Measurements from ENCODE around the gene OTOS. TPM values are rescaled to one million over a fixed set of nuclear protein-coding genes. Genes with fewer than 3 reads are reported as not detected.

Gene OTOS
- total RNA-seq, 2 donors from 2014 or later = not detected

GRCh38 chr2:240140920-240141319, 462 bp upstream of the OTOS start:
- no peak overlapping the region for H3K4me3 ChIP-seq

GRCh38 chr2:240139666-240140393, 628 bp downstream of the OTOS start:
- TF ChIP-seq CTCF (IDR thresholded peaks at IDR 0.05) = no peak
- no peak for TF ChIP-seq POLR2AphosphoS5 (IDR thresholded peaks at IDR 0.05)
- no peak for TF ChIP-seq POLR2A (IDR thresholded peaks at IDR 0.05)
- H3K27me3 ChIP-seq (replicated peaks; ENCODE audit: insufficient read depth) = no peaks in the 10 kb centered on the region
- H3K36me3 ChIP-seq = no peaks in the 10 kb centered on the region
- no peak overlapping the region for H3K4me3 ChIP-seq
- peaks cover 6% of the 10 kb centered on the region for H3K4me1 ChIP-seq (replicated peaks)
- intact Hi-C loops (cut with DNase I) = loop anchor here (5.0 kb wide), 1 partner anchor 1103 kb away; no protein-coding TSS in a partner anchor
- H3K9me3 ChIP-seq = no peaks in the 10 kb centered on the region
- DNase-seq (ENCODE audit: low spot score) = no peak
- H3K27ac ChIP-seq = no peak overlapping the region
- 64% methylated on average over 13 of the region's 14 CpGs for WGBS

More at GRCh38 chr2:240140920-240141319, 462 bp upstream of the OTOS start:
- no peak for DNase-seq (ENCODE audit: low spot score)
- Histone ChIP-seq H3K4me1 (replicated peaks) (no peaks in the 10 kb centered on the region), H3K27me3 (replicated peaks; ENCODE audit: insufficient read depth) (no peaks in the 10 kb centered on the region), H3K36me3 (no peaks in the 10 kb centered on the region), H3K27ac (no peak overlapping the region), H3K9me3 (no peaks in the 10 kb centered on the region)
- WGBS = 78% methylated on average over 11 of the region's 11 CpGs
- TF ChIP-seq CTCF (IDR thresholded peaks at IDR 0.05) (no peak), POLR2A (IDR thresholded peaks at IDR 0.05) (no peak), POLR2AphosphoS5 (IDR thresholded peaks at IDR 0.05) (no peak)
- intact Hi-C loops (cut with DNase I) = loop anchor here (5.0 kb wide), 1 partner anchor 1104 kb away; no protein-coding TSS in a partner anchor

GRCh38 chr2:240139011-240139441, 1.4 kb downstream of the OTOS start:
- Histone ChIP-seq H3K36me3 (no peaks in the 10 kb centered on the region), H3K27ac (no peak overlapping the region), H3K9me3 (no peaks in the 10 kb centered on the region), H3K4me1 (replicated peaks) (peaks cover 6% of the 10 kb centered on the region), H3K4me3 (no peak overlapping the region), H3K27me3 (replicated peaks; ENCODE audit: insufficient read depth) (no peaks in the 10 kb centered on the region)
- no peak for DNase-seq (ENCODE audit: low spot score)
- 87% methylated on average over 15 of the region's 15 CpGs for WGBS
- TF ChIP-seq POLR2A (IDR thresholded peaks at IDR 0.05) = no peak
- no peak for TF ChIP-seq CTCF (IDR thresholded peaks at IDR 0.05)
- TF ChIP-seq POLR2AphosphoS5 (IDR thresholded peaks at IDR 0.05) = no peak
- intact Hi-C loops (cut with DNase I) = no loop called here

- intact Hi-C loops (cut with DNase I) = no loop called here
- no peak for TF ChIP-seq CTCF (IDR thresholded peaks at IDR 0.05)
- Histone ChIP-seq H3K9me3 (no peaks in the 10 kb centered on the region), H3K4me1 (replicated peaks) (peaks cover 6% of the 10 kb centered on the region), H3K27ac (no peak overlapping the region), H3K36me3 (no peaks in the 10 kb centered on the region), H3K27me3 (replicated peaks; ENCODE audit: insufficient read depth) (no peaks in the 10 kb centered on the region), H3K4me3 (no peak overlapping the region)
- DNase-seq (ENCODE audit: low spot score) = no peak
- 83% methylated on average over 9 of the region's 9 CpGs for WGBS
These were observed 2.0 kb downstream of the OTOS start for GRCh38 chr2:240138254-240138984.

Measured in prostate gland (tissue), 2 donors.